Activated gamma-delta T cell treated with Interleukin-2 at 50 U/mL for 16 hours (primary cell): ENCODE measurements around the gene TMEFF1.

Experiments used
- DNase-seq: peaks from one replicate; pipeline ENCODE4 v3.0.0-alpha.2; 2020

Gene TMEFF1

GRCh38 chr9:100578610-100579009 is 105.7 kb downstream of the TMEFF1 start:
- no peak for DNase-seq

DNA sequence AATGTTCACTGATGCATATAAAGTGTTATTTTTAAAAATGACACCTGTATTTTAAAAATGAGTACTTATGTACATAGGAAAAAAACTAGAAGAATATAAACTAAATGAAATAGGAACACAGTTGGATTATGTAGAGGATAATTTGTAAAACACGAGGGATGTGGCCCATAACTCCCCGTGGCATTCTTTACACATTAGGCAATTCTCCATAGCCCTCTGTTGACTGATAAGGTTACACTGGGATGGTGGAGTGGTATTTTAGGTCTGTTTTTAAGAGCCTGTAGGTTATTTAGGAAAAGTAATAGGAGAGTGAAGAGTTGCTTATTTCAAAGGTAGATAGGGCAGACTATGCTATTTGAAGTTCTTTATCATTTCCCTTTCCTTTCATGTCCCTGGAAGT is 106.7 kb downstream of the TMEFF1 start:
- no peak for DNase-seq

DNA sequence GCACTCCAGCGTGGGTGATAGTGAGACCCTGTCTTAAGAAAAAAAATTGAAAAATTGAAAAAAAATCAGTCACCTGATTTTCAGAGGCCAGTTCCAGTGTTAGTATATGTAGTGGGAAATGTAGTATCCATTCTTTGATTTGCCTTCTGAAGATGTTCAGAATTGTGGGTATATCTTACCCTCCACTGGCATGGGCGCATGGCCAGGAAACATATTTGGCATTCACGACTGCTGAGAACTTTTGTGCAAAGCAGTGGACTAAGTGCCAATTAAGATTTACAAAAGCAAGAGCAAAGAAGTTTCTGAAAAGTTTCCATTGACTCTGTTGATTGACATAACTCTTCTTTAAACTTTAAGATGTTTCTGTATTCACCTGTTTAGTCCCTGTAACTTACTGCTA is 107.3 kb downstream of the TMEFF1 start:
- no peak for DNase-seq

GRCh38 chr9:100581081-100581480 is 108.1 kb downstream of the TMEFF1 start:
- DNase-seq: no peak

DNA sequence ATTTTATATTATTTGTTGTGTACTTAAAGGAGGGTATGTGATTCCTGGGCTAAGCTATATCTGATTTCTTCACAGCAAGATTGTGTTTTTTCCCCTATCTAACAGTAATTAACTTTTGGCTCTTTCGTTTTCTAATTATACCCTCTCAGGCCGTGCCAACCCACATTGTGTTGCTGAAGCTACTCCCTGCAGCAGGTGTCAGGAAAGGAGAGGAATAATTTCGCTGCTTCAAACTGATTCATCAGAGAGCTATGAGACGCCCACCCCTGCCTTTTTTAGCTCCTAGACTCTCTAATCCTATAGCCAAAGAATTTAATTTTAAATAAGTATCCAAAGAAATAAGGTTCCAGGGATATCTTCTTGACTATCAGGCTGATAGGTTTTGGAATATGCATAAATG is 108.7 kb downstream of the TMEFF1 start:
- DNase-seq: no peak

DNA sequence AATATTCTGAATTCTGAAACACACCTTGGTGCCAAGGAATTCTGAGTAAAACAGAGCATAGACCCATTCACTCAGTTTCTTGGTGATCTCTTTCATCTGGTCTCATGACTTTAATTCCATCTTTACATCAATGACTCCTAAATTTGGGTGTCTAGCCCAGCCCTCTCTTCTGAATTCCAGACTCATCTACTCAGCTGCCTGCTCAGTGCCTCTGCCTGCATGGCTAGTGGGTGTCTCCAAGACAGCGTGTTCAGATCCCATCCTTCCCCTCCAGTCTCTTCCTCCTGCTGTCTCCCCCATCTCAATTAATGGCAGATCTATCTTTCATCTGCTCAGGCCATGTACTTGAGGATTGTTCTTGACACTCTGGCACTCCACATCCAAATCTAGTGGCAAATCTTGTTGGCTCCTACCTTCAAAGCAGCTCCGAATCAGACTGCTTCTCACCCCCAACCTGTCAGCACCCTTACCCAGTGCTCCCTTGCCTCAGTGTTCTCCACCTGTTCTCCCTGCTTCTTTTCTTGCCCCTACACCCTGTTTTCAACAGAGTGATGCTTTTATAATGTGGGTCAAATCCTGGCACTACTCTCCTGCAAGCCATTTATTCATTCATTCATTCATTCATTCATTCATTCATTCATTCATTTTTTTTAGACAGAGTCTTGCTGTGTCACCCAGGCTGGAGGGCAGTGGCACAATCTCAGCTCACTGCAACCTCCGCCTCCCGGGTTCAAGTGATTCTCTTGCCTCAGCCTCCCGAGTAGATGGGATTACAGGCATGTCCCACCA is 110.3 kb downstream of the TMEFF1 start:
- no peak for DNase-seq

GRCh38 chr9:100584951-100585350 is 112.0 kb downstream of the TMEFF1 start:
- DNase-seq: no peak

GRCh38 chr9:100586093-100586492 is 113.1 kb downstream of the TMEFF1 start:
- no peak for DNase-seq

DNA sequence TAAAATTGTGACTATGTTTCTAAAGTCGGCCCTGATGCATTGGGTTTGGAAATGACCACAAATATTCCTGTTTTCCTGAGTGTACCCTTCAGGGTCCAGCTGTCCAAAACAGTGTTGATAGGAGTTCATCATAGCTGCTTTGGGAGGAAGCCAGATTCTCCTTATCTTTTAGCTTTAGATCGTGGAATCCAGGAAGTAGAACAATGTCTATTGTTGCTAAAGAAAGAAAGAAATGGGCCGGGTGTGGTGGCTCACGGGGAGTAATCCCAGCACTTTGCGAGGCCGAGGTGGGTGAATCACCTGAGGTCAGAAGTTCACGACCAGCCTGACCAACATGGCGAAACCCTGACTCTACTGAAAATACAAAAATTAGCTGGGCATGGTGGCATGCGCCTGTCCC is 114.4 kb downstream of the TMEFF1 start:
- no peak for DNase-seq

GRCh38 chr9:100589582-100589981 is 116.6 kb downstream of the TMEFF1 start:
- no peak for DNase-seq

DNA sequence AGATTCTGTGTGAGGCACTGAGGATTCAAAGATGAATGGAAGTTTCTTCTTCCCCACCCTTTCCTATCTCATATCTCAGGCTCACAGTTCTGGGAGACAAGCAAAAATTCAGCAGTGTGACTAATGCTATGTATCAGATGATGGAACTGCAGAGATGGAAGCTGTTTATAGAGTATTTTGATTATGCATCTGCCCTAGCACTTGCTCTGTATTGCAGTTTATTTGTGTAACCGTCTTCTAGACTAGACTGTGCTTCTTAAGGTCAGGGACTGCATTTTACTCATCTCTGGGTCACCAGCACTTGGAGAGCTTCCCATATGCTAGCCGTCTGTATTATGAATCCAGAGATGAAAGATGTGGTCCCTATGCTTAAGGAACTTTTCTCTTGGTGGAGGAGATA is 117.5 kb downstream of the TMEFF1 start:
- DNase-seq: no peak

DNA sequence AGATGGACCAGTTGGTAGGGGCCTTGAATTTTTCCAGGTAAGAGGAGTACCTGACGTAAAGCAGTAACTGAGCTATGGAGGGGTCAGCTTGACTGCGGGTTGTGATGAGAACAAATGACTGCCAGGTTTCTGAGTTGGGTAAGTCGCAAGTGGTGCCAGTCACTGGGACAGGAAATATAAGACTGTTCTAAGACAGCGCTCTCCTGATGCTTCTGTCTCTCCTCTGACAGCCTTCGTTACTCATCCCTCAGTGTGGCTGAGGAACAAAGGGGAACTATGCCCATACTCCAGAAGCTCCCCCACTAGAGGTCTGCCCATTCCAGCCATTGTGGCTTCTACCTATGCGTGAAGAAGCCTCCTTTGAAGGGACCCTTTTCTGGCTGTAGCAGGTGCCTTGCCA is 118.2 kb downstream of the TMEFF1 start:
- DNase-seq: no peak

DNA sequence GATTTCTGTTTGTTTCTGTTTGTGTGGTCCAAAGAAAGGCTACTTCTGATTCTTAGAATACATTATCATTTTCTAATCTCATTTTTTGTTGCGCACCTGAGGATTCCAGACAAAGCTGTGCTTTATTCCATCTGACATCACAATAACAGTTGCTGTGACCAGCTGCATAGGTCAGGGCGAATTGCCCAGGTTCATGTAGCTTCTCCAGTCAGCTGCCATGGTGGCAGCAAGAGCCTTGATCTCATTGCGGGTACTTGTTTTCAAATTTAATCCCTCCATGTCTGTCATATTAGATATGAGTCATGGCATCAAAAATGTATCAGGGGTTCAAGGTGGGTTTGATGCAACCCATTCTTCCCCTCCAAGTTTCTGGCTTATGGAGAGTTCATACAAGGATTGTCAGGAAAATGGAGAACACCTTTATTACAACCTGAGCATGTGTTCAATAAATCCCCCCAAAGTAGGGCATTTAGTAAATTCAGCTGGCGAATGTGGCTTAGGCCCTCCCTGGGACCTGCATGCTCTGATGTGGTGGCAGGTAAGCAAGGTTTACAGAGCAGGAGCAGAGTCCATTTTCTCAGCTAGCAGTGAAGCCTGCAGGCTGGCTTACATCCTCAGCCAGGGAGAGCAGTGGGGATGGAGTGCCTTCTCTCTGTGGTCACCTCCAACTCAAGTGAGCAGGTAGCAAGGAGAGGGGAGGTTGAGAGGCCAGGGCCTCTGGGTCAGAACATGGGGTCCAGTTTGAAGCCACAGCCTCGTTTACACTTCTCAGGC is 118.9 kb downstream of the TMEFF1 start:
- DNase-seq: no peak

DNA sequence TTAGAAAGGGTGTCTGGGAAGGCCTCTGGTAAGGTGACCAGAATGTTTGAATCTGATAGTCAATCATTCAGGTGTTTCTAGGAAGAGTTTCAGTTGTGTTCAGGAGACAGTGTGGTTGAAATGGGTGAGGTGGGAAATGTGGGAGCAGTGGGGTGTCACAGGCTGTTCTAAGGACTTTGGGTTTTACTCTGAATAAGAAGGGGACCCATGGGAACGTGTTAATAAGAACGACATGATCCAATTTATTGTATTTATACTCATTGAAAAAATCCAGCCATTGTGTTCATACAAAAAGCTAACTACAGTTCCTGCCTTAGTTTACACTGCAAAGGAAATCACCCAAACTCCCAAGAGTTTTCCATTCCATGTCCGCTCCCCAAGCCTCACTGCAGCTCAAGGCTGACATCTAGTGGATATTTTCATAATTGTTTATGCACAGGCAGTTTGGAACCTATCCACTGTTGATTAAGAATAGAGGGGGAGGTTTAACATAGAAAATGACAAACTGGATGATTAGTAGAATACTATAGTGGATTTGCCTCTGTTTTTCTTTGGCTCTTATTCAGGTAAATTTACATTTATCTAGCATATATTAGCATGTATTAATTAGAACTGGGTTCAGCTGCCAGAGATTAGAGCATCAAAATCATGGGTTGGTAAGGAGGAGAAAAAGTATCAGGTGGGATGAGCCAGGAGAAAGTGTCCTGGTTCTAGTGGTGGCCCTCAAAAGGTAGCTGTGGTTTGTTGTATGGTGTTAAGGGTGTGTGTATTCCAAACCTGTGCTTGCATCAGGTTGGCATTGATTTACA is 122.6 kb downstream of the TMEFF1 start:
- no peak for DNase-seq

DNA sequence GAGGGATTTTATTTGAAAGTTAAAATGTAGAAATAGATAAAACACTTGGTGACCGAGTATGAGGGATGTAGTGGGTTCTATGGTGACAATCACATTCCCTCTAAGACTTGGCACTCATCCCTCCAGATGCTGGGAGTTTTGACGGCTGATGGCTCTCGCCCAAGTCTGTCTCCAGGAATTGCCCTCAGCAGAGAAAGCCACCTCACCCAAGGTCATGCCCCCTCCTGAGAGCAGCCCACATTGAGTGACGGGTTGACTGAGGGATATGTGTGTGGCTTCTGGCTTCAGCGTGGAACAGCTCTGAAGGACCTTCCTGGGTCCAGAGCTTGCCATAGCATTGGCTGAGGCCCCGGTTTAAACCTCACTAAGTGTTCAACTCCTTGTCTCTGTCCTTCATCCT is 124.3 kb downstream of the TMEFF1 start:
- DNase-seq: no peak

- DNase-seq: peak; percentile 72
These were observed 125.7 kb downstream of the TMEFF1 start for GRCh38 chr9:100598641-100599145.

DNA sequence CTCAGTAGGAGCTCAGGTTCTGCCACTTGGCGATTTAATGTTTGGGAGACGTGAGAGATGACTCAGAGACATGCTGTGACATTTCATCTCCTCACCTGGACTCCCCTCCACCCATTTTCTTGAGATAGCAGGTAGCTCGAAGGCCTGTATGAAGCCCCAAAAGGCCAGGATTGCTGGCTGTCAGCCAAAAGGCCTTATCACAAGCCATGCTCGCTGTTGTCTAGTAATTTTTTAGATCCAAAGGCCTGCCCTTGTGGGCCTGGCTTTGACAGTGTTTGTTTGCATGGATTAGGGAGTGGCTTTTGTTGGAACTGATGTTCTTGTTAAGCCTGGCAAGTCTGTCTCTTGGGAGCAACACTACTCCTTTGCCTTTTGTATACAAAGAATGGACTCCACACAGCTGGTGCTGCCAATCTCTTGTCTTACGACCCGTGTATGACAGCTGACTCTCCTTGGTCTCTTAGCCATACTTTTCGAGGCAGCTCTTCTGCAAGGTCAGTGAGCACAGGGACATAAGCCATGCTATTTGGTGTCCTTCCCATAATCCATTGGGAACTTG is 127.7 kb downstream of the TMEFF1 start:
- DNase-seq: no peak

GRCh38 chr9:100601216-100601615 is 128.3 kb downstream of the TMEFF1 start:
- DNase-seq: no peak

DNA sequence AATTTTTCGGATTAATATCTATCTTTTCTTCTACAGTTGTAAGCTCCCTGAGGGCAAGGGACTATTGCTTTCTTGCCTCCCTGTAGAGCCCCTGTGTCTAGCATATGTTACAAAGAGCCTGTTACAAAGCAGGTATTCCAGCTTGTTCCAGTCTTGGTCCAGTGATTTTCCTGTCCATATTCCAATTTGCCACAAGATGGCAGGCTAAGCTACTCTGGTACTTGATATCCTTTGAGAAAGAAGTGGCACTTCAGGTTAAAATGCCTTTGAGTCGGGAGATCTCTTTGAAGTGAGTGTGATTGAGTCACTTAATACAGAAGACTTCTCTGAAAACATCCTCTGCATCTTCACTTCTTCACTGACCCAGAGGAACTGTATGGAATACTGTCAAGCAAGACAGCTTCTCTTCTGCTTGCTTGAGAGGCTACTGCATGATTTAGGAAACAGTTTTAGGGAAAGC is 129.4 kb downstream of the TMEFF1 start:
- no peak for DNase-seq

DNA sequence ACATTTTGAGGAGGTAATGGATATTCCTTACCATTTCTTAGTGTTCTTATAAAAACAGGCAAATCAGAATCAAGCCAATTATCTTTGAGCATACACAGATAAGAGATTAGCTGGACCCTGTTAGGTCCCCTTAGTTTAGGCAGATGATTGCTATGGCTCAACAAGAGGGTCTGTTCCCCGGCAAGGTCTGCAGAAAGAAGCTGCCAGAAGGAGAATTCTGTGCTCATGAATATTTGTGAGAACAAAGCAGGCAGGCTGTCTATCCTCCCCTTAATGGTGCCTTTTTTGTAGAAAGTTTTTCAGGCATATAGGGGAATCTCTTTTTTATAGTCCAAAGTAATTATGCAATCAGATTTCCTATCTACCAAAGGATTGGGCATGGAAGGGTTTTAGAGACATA is 132.5 kb downstream of the TMEFF1 start:
- DNase-seq: no peak

- no peak for DNase-seq
These were observed 146.2 kb downstream of the TMEFF1 start for GRCh38 chr9:100619194-100619593.

DNA sequence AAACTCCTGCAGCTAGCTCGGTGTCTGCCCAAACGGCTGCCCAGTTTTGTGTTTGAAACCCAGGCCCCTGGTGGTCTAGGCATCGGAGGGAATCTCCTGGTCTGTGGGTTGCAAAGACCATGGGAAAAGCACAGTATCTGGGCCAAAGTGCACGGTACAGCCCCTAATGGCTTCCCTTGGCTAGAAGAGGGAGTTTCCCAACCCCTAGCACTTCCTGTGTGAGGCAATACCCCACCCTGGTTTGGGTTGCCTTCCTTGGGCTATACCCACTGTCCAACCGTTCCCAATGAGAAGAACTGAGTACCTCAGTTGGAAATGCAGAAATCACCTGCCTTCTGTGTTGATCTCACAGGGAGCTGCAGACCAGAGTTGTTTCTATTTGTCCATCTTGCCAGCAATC is 146.7 kb downstream of the TMEFF1 start:
- DNase-seq: no peak

DNA sequence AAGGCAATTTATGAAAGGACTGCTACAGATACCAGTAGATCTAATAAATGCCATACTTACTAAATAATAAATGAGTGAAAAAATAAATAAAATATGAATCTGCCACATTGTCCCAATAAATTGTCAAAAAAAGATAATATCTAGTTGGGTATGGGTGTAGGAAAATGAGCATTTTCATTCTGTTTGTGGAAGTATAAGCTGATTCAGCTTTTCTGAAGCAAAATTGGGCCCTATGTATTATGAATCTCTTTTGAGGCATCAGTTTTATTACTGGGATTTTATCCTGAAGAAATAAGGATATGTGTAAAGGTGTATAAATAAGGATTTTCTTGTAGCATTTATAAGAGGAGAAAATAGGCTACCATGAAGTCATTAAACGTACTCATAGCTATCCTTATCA is 151.0 kb downstream of the TMEFF1 start:
- no peak for DNase-seq
